22Rv1 (cell line): Measurements from ENCODE around the gene NCKAP1.

Experiments used
- H3K27ac ChIP-seq: fragments of 450-650 bp; 2 replicates; pipeline ENCODE4 v1.5.1; 2017
- CTCF ChIP-seq: fragments of 450-650 bp; IDR thresholded peaks from 2 replicates; pipeline ENCODE4 v1.5.1; 2017; ENCODE audit warnings: mild to moderate bottlenecking
- ZFX ChIP-seq: fragments of 450-650 bp; IDR thresholded peaks from 2 replicates; pipeline ENCODE4 v1.6.1; 2017; ENCODE audit warnings: antibody characterized with exemption, borderline replicate concordance

Gene NCKAP1

DNA sequence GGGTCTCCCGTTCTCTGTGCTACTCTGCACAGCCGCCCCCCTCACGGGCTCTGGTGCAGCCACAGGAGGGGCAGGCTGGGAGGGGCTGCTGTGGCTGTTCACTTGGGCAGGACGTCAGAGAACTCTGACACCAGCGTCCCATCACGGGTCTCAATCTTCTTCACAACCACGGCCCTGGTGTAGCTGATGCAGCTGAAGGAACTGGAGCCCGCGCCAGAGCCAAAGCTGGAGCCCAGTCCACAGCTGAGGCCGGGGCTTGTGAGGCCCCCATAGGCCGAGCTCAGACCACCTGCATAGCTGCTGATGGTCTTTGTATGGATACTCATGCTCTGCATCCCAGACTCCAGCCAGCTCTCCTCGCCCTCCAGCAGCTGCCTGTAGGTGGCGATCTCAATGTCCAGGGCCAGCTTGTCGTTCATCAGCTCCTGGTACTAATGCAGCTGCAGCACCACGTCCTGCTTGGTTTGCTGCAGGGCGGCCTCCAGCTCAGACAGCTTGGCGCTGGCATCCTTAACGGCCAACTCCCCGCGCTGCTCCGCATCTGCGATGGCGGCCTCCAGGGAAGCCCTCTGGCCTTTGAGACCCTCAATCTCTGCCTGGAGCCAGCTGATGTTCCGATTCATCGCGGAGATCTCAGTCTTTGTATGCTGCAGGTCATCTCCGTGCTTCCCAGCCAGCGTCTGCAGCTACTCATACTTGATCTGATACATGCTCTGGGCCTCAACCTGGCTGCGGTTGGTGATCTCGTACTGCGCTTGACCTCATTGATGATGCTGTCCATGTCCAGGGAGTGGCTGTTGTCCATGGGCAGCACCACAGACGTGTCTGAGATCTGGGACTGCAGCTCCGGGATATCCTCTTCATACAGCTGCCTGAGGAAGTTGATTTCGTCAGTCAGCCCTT lies 32.9 kb upstream of the NCKAP1 start:
- TF ChIP-seq ZFX = no peak
- peak; percentile 42 for TF ChIP-seq CTCF
- no peak overlapping the region for H3K27ac ChIP-seq

GRCh38 chr2:183069174-183069573 lies 30.9 kb upstream of the NCKAP1 start:
- no peak for TF ChIP-seq CTCF
- TF ChIP-seq ZFX = no peak
- H3K27ac ChIP-seq = no peak overlapping the region

DNA sequence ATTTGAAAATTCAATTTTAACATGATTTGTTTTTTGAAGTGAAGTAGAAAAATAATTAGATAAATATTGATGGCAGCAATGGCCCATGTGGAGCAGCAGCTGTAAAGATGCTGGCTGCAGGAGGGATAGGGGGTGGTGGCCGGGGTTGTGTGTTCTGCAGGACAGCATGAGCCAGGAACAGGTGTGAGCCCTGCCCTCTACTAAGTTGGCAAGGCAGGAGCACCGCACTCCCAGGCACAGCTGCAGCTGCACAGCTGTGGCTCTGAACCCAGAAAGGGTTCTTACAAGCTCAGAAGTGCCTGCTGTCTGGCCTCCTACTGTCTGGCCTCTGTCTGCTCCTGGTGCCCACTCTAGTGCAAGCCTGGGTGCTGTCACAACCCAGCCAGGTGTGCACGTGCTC lies 30.3 kb upstream of the NCKAP1 start:
- no peak overlapping the region for H3K27ac ChIP-seq
- TF ChIP-seq CTCF (no peak), ZFX (no peak)

- no peak overlapping the region for H3K27ac ChIP-seq
These were observed 24.8 kb upstream of the NCKAP1 start for GRCh38 chr2:183063083-183063482.

DNA sequence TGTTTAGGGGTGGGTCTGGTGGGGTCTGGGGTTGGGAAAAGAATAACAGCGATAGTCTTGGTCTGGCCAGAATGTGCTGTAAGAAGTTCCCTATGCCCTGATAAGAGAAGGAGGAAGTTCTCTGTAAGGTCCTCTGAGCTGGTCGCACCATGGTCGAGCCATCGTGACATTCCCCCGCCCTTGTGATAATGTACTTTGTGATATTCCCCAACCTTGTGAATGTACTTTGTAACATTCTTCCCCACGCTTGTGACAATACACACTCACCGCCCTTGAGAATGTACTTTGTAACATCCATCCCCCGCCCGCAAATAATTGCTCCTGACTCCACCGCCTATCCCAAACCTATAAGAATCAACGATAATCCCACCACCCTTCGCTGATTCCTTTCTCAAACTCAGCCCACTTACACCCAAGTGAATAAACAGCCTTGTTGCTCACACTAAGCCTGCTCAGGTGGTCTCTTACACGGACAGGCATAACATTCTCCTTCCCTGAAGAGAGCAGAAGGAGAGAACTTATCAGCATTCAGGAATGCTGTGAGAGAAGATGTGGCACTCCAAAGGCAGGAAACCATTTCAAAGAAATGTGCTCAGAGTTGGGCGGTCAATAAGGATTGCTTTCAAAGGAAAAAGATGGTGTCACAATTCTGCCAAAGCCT lies 22.4 kb upstream of the NCKAP1 start:
- TF ChIP-seq ZFX (no peak), CTCF (no peak)
- H3K27ac ChIP-seq = no peak overlapping the region

More at GRCh38 chr2:183063083-183063482, 24.8 kb upstream of the NCKAP1 start:
- TF ChIP-seq ZFX (no peak), CTCF (no peak)

- H3K27ac ChIP-seq = no peak overlapping the region
These were observed 21.3 kb upstream of the NCKAP1 start for GRCh38 chr2:183059561-183059960.

More at GRCh38 chr2:183059561-183059960, 21.3 kb upstream of the NCKAP1 start:
- TF ChIP-seq ZFX (no peak), CTCF (no peak)
